Ectodermal cell (in vitro differentiated cells): ENCODE data around the gene SEBOX.

Source experiments
- H3K27ac ChIP-seq: 2 replicates; pipeline ENCODE4 v1.7.0; 2013; ENCODE audit warnings: mild to moderate bottlenecking, low read depth, low read length; ENCODE audit not compliant: insufficient read depth, poor library complexity, severe bottlenecking
- H3K27me3 ChIP-seq: 2 replicates; pipeline ENCODE4 v1.7.0; 2013; ENCODE audit warnings: mild to moderate bottlenecking, low read length; ENCODE audit not compliant: insufficient read depth, control insufficient read depth, poor library complexity, severe bottlenecking
- H3K36me3 ChIP-seq: one replicate; pipeline ENCODE4 v1.7.0; 2013; ENCODE audit warnings: low read length; ENCODE audit not compliant: control insufficient read depth, insufficient read depth
- H3K4me1 ChIP-seq: one replicate; pipeline ENCODE4 v1.7.0; 2013; ENCODE audit warnings: low read length; ENCODE audit not compliant: control insufficient read depth, insufficient read depth
- H3K4me3 ChIP-seq: 2 replicates; pipeline ENCODE4 v1.7.0; 2013; ENCODE audit warnings: low read depth, low read length, control low read depth; ENCODE audit not compliant: insufficient read depth
- H3K9me3 ChIP-seq: 2 replicates; pipeline ENCODE4 v1.7.0; 2013; ENCODE audit warnings: mild to moderate bottlenecking, low read length, moderate library complexity; ENCODE audit not compliant: control insufficient read depth
- WGBS, 2 experiments: methylation state at CpG; one replicate each; pipeline ENCODE4 v1.1.7; 2013; ENCODE audit warnings: missing lambda C conversion rate in 2 of 2; 5-methylcytosine and 5-hydroxymethylcytosine counted together

SEBOX gene

GRCh38 chr17:28334666-28335200, 30.3 kb downstream of the SEBOX start:
- Histone ChIP-seq H3K27me3 (no peaks in the 10 kb centered on the region), H3K4me3 (peak overlapping the region; percentile 98), H3K9me3 (no peaks in the 10 kb centered on the region), H3K27ac (peak overlapping the region; percentile 81), H3K36me3 (no peaks in the 10 kb centered on the region), H3K4me1 (peaks cover 12% of the 10 kb centered on the region)
- 20 to 21% methylated on average over 18 of the region's 18 CpGs for WGBS, 2 experiments

GRCh38 chr17:28334171-28334570, 30.8 kb downstream of the SEBOX start:
- H3K9me3 ChIP-seq, result no peaks in the 10 kb centered on the region
- peak overlapping the region; percentile 98 for H3K4me3 ChIP-seq
- WGBS, 2 experiments, result 85% methylated on average over 6 of the region's 6 CpGs
- H3K27ac ChIP-seq, result no peak overlapping the region
- peaks cover 14% of the 10 kb centered on the region for H3K4me1 ChIP-seq
- peaks cover 2% of the 10 kb centered on the region for H3K36me3 ChIP-seq
- H3K27me3 ChIP-seq, result no peaks in the 10 kb centered on the region

- H3K27ac ChIP-seq, result no peak overlapping the region
- no peak overlapping the region for H3K4me3 ChIP-seq
- H3K4me1 ChIP-seq, result peaks cover 24% of the 10 kb centered on the region
- no peaks in the 10 kb centered on the region for H3K27me3 ChIP-seq
- H3K36me3 ChIP-seq, result peaks cover 4% of the 10 kb centered on the region
- WGBS, 2 experiments, result 73 to 82% methylated on average over 1 of the region's 1 CpG
- no peaks in the 10 kb centered on the region for H3K9me3 ChIP-seq
Measured at GRCh38 chr17:28333083-28333746, 31.8 kb downstream of the SEBOX start.

GRCh38 chr17:28331891-28332420, 33.0 kb downstream of the SEBOX start:
- no peaks in the 10 kb centered on the region for H3K27me3 ChIP-seq
- no peak overlapping the region for H3K27ac ChIP-seq
- WGBS, 2 experiments, result 92 to 95% methylated on average over 6 of the region's 6 CpGs
- no peaks in the 10 kb centered on the region for H3K9me3 ChIP-seq
- peaks cover 27% of the 10 kb centered on the region for H3K4me1 ChIP-seq
- no peak overlapping the region for H3K4me3 ChIP-seq
- H3K36me3 ChIP-seq, result peaks cover 4% of the 10 kb centered on the region

- Histone ChIP-seq H3K4me3 (no peak overlapping the region), H3K36me3 (peaks cover 17% of the 10 kb centered on the region), H3K9me3 (no peaks in the 10 kb centered on the region), H3K27ac (no peak overlapping the region), H3K4me1 (peaks cover 22% of the 10 kb centered on the region), H3K27me3 (no peaks in the 10 kb centered on the region)
- WGBS, 2 experiments, result 90 to 93% methylated on average over 5 of the region's 5 CpGs
Measured at GRCh38 chr17:28330671-28331070, 34.3 kb downstream of the SEBOX start.

- Histone ChIP-seq H3K4me3 (no peak overlapping the region), H3K36me3 (peaks cover 18% of the 10 kb centered on the region), H3K27ac (peak overlapping the region; percentile 71), H3K9me3 (no peaks in the 10 kb centered on the region), H3K27me3 (no peaks in the 10 kb centered on the region), H3K4me1 (peaks cover 17% of the 10 kb centered on the region)
- 70 to 82% methylated on average over 3 of the region's 4 CpGs for WGBS, 2 experiments
Measured at GRCh38 chr17:28328325-28328724, 36.7 kb downstream of the SEBOX start.

- Histone ChIP-seq H3K4me1 (peaks cover 17% of the 10 kb centered on the region), H3K27ac (no peak overlapping the region), H3K4me3 (no peak overlapping the region), H3K36me3 (peaks cover 18% of the 10 kb centered on the region), H3K9me3 (no peaks in the 10 kb centered on the region), H3K27me3 (no peaks in the 10 kb centered on the region)
- 89 to 96% methylated on average over 3 of the region's 3 CpGs for WGBS, 2 experiments
Measured at GRCh38 chr17:28327709-28328108, 37.3 kb downstream of the SEBOX start.

GRCh38 chr17:28327031-28327607, 37.9 kb downstream of the SEBOX start:
- H3K27ac ChIP-seq, result no peak overlapping the region
- no peaks in the 10 kb centered on the region for H3K9me3 ChIP-seq
- peaks cover 17% of the 10 kb centered on the region for H3K4me1 ChIP-seq
- H3K4me3 ChIP-seq, result no peak overlapping the region
- no peaks in the 10 kb centered on the region for H3K27me3 ChIP-seq
- WGBS, 2 experiments, result 91 to 96% methylated on average over 9 of the region's 9 CpGs
- H3K36me3 ChIP-seq, result peaks cover 18% of the 10 kb centered on the region

- peaks cover 21% of the 10 kb centered on the region for H3K4me1 ChIP-seq
- no peak overlapping the region for H3K27ac ChIP-seq
- no peaks in the 10 kb centered on the region for H3K27me3 ChIP-seq
- 94 to 95% methylated on average over 7 of the region's 7 CpGs for WGBS, 2 experiments
- peaks cover 18% of the 10 kb centered on the region for H3K36me3 ChIP-seq
- no peak overlapping the region for H3K4me3 ChIP-seq
- no peaks in the 10 kb centered on the region for H3K9me3 ChIP-seq
Measured at GRCh38 chr17:28326114-28326513, 38.9 kb downstream of the SEBOX start.

GRCh38 chr17:28325211-28325610, 39.8 kb downstream of the SEBOX start:
- Histone ChIP-seq H3K27ac (no peak overlapping the region), H3K4me3 (no peak overlapping the region), H3K36me3 (peaks cover 18% of the 10 kb centered on the region), H3K9me3 (no peaks in the 10 kb centered on the region), H3K27me3 (no peaks in the 10 kb centered on the region), H3K4me1 (peaks cover 21% of the 10 kb centered on the region)
- WGBS, 2 experiments, result 87 to 91% methylated on average over 5 of the region's 5 CpGs
